Measurements from ENCODE around the gene ZMIZ1.

DNA sequence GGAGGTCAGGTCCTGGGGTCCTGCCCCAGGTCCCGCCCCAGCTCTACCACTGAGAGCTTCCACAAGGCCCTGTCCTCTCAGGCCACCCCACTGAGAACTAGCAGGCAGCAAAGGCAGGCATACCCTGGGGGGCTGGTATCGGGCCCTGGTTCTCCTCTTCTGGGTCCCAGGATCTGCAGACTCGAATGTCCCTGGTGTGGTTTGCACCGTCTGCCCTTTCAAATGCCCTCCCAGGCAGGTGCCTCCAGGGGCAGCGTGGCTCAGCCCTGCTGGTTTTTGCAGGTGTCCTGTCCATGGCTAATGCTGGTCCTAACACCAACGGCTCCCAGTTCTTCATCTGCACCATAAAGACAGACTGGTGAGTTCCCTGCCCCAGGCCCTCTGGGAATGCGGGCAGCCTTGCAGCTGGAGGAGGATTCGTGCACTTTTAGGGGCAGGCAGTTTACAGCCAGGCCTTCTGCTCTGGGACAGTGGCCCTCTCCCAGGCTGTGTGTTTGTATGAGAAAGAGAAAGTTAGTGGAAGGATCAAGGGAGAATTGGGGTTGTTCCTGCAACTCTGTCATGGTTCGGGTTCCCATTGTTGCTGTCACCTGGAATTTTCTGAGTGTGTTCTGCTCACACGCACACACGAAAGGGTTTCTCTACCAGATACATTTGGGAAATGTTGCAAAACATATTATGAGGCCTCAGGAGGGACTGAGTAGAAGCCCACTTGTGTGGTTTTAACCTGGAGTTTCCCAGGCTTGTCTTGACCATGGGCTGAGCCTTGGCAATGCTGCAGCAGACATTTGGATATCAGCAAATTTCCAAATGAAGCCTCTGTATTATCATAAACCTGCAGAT, 283.5 kb downstream of the ZMIZ1 start:
- TF ChIP-seq ZNF169 (tag by site-specific recombination; IDR thresholded peaks at IDR 0.05) (no peak), ZNF138 (tag by site-specific recombination; IDR thresholded peaks at IDR 0.05; ENCODE audit: borderline replicate concordance) (no peak), MYNN (tag by site-specific recombination; IDR thresholded peaks at IDR 0.05; ENCODE audit: borderline replicate concordance) (no peak), ZNF660 (tag by site-specific recombination; IDR thresholded peaks at IDR 0.05) (no peak), ZNF529 (tag by site-specific recombination; IDR thresholded peaks at IDR 0.05; ENCODE audit: insufficient replicate concordance) (no peak), ZNF580 (tag by site-specific recombination; IDR thresholded peaks at IDR 0.05) (no peak)
- TF ChIP-seq, protein P1, sequence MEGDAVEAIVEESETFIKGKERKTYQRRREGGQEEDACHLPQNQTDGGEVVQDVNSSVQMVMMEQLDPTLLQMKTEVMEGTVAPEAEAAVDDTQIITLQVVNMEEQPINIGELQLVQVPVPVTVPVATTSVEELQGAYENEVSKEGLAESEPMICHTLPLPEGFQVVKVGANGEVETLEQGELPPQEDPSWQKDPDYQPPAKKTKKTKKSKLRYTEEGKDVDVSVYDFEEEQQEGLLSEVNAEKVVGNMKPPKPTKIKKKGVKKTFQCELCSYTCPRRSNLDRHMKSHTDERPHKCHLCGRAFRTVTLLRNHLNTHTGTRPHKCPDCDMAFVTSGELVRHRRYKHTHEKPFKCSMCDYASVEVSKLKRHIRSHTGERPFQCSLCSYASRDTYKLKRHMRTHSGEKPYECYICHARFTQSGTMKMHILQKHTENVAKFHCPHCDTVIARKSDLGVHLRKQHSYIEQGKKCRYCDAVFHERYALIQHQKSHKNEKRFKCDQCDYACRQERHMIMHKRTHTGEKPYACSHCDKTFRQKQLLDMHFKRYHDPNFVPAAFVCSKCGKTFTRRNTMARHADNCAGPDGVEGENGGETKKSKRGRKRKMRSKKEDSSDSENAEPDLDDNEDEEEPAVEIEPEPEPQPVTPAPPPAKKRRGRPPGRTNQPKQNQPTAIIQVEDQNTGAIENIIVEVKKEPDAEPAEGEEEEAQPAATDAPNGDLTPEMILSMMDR (tag by site-specific recombination; IDR thresholded peaks at IDR 0.05), result no peak
- TF ChIP-seq, protein P2, sequence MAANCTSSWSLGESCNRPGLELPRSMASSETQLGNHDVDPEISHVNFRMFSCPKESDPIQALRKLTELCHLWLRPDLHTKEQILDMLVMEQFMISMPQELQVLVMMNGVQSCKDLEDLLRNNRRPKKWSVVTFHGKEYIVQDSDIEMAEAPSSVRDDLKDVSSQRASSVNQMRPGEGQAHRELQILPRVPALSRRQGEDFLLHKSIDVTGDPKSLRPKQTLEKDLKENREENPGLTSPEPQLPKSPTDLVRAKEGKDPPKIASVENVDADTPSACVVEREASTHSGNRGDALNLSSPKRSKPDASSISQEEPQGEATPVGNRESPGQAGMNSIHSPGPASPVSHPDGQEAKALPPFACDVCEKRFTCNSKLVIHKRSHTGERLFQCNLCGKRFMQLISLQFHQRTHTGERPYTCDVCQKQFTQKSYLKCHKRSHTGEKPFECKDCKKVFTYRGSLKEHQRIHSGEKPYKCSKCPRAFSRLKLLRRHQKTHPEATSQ (tag by site-specific recombination; IDR thresholded peaks at IDR 0.05), result no peak
- TF ChIP-seq, protein P3, sequence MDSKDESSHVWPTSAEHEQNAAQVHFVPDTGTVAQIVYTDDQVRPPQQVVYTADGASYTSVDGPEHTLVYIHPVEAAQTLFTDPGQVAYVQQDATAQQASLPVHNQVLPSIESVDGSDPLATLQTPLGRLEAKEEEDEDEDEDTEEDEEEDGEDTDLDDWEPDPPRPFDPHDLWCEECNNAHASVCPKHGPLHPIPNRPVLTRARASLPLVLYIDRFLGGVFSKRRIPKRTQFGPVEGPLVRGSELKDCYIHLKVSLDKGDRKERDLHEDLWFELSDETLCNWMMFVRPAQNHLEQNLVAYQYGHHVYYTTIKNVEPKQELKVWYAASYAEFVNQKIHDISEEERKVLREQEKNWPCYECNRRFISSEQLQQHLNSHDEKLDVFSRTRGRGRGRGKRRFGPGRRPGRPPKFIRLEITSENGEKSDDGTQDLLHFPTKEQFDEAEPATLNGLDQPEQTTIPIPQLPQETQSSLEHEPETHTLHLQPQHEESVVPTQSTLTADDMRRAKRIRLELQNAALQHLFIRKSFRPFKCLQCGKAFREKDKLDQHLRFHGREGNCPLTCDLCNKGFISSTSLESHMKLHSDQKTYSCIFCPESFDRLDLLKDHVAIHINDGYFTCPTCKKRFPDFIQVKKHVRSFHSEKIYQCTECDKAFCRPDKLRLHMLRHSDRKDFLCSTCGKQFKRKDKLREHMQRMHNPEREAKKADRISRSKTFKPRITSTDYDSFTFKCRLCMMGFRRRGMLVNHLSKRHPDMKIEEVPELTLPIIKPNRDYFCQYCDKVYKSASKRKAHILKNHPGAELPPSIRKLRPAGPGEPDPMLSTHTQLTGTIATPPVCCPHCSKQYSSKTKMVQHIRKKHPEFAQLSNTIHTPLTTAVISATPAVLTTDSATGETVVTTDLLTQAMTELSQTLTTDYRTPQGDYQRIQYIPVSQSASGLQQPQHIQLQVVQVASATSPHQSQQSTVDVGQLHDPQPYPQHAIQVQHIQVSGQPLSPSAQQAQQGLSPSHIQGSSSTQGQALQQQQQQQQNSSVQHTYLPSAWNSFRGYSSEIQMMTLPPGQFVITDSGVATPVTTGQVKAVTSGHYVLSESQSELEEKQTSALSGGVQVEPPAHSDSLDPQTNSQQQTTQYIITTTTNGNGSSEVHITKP (tag by site-specific recombination; IDR thresholded peaks at IDR 0.05), result no peak
- TF ChIP-seq, protein P4, sequence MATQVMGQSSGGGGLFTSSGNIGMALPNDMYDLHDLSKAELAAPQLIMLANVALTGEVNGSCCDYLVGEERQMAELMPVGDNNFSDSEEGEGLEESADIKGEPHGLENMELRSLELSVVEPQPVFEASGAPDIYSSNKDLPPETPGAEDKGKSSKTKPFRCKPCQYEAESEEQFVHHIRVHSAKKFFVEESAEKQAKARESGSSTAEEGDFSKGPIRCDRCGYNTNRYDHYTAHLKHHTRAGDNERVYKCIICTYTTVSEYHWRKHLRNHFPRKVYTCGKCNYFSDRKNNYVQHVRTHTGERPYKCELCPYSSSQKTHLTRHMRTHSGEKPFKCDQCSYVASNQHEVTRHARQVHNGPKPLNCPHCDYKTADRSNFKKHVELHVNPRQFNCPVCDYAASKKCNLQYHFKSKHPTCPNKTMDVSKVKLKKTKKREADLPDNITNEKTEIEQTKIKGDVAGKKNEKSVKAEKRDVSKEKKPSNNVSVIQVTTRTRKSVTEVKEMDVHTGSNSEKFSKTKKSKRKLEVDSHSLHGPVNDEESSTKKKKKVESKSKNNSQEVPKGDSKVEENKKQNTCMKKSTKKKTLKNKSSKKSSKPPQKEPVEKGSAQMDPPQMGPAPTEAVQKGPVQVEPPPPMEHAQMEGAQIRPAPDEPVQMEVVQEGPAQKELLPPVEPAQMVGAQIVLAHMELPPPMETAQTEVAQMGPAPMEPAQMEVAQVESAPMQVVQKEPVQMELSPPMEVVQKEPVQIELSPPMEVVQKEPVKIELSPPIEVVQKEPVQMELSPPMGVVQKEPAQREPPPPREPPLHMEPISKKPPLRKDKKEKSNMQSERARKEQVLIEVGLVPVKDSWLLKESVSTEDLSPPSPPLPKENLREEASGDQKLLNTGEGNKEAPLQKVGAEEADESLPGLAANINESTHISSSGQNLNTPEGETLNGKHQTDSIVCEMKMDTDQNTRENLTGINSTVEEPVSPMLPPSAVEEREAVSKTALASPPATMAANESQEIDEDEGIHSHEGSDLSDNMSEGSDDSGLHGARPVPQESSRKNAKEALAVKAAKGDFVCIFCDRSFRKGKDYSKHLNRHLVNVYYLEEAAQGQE (tag by site-specific recombination; IDR thresholded peaks at IDR 0.05), result no peak
- TF ChIP-seq, protein P5, sequence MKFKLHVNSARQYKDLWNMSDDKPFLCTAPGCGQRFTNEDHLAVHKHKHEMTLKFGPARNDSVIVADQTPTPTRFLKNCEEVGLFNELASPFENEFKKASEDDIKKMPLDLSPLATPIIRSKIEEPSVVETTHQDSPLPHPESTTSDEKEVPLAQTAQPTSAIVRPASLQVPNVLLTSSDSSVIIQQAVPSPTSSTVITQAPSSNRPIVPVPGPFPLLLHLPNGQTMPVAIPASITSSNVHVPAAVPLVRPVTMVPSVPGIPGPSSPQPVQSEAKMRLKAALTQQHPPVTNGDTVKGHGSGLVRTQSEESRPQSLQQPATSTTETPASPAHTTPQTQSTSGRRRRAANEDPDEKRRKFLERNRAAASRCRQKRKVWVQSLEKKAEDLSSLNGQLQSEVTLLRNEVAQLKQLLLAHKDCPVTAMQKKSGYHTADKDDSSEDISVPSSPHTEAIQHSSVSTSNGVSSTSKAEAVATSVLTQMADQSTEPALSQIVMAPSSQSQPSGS (tag by site-specific recombination; IDR thresholded peaks at IDR 0.05; ENCODE audit: low read depth), result no peak

Data from HEK293 (cell line).